Activated CD4-positive, alpha-beta memory T cell treated with anti-CD3 and anti-CD28 coated beads for 36 hours (primary cell): ENCODE data around the gene FAM47E. TPM values are rescaled to one million over a fixed set of nuclear protein-coding genes. Genes with fewer than 3 reads are reported as not detected.
"Not testable (repeated sequence)": the region's sequence is repeated elsewhere in the genome, so short reads cannot be mapped to it uniquely, and the experiment has no call there.

Experiments used
- CTCF ChIA-PET: fragments of 350-600 bp; sonication (Branson Sonifier 250); formaldehyde crosslinking; loops from one replicate; lab custom pipeline; 2021; ENCODE audit warnings: antibody characterized with exemption, inconsistent platforms; lab: Charles Lee
- POLR2A ChIA-PET: fragments of 350-600 bp; sonication (Branson Sonifier 250); formaldehyde crosslinking; loops from one replicate; lab custom pipeline; 2021; ENCODE audit warnings: antibody characterized with exemption; lab: Charles Lee
- DNase-seq: peaks from one replicate; pipeline ENCODE4 v3.0.0-alpha.2; 2020
- H3K27ac Mint-ChIP-seq: one replicate; pipeline ENCODE4 v1.8.0; 2021; ENCODE audit warnings: mixed read lengths
- H3K27me3 Mint-ChIP-seq: one replicate; pipeline ENCODE4 v1.8.0; 2021; ENCODE audit warnings: mixed read lengths
- H3K36me3 Mint-ChIP-seq: one replicate; pipeline ENCODE4 v1.8.0; 2021; ENCODE audit warnings: mixed read lengths
- H3K4me1 Mint-ChIP-seq: one replicate; pipeline ENCODE4 v1.8.0; 2021; ENCODE audit warnings: low read depth, mixed read lengths
- H3K4me3 Mint-ChIP-seq: one replicate; pipeline ENCODE4 v1.8.0; 2021; ENCODE audit warnings: mild to moderate bottlenecking, mixed read lengths
- H3K9me3 Mint-ChIP-seq: one replicate; pipeline ENCODE4 v1.8.0; 2021; ENCODE audit warnings: mixed read lengths
- intact Hi-C: fragments of 100-400 bp; cut with micrococcal nuclease; formaldehyde crosslinking; loops from one replicate; pipeline ENCODE4 v1.15.1; 2023
- total RNA-seq, 2 experiments: library from RNA; stranded (reverse); gene quantifications; one replicate each; pipeline ENCODE4 v1.2.3, GENCODE V29; 2021

The FAM47E gene
- total RNA-seq, 2 experiments from 2014 or later = not detected

DNA sequence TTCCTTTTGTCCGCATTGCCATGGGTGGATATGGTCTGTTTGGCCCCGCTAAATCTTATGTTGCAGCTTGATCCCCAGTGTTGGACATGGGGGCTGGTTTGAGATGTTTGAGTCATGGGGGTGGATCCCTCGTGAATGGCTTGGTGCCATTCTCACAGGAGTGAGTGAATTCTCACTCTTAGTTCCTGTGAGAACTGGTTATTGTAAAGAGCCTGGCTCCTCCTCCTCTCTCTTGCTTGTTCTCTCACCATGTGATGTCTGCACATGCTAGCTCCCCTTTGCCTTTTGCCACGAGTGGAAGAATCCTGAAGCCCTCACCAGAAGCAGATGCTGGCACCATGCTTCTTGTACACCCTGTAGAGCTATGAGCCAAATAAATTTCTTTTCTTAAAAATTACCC lies 32.4 kb downstream of the FAM47E start:
- DNase-seq = no peak
- Mint-ChIP-seq H3K36me3 (no peaks in the 10 kb centered on the region), H3K27me3 (no peaks in the 10 kb centered on the region), H3K27ac (no peak overlapping the region), H3K9me3 (peaks cover 7% of the 10 kb centered on the region), H3K4me3 (no peak overlapping the region), H3K4me1 (no peaks in the 10 kb centered on the region)
- ChIA-PET POLR2A (no interaction called here), CTCF (no interaction called here)
- intact Hi-C loops = no loop called here

DNA sequence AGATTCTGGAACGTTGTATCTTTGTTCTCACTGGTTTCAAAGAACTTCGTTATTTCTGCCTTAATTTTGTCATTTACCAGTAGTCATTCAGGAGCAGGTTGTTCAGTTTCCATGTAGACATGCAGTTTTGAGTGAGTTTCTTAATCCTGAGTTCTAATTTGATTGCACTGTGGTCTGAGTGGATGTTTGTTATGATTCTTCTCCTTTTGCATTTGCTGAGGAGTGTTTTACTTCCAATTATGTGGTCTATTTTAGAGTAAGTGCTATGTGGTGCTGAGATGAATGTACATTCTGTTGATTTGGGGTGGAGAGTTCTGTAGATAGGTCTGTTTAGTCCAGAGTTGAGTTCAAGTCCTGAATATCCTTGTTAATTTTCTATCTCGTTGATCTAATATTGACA lies 36.3 kb downstream of the FAM47E start:
- H3K4me1 Mint-ChIP-seq, H3K27ac Mint-ChIP-seq, DNase-seq, intact Hi-C loops, H3K9me3 Mint-ChIP-seq, H3K27me3 Mint-ChIP-seq, CTCF ChIA-PET, POLR2A ChIA-PET, H3K4me3 Mint-ChIP-seq, H3K36me3 Mint-ChIP-seq: not testable (repeated sequence)

DNA sequence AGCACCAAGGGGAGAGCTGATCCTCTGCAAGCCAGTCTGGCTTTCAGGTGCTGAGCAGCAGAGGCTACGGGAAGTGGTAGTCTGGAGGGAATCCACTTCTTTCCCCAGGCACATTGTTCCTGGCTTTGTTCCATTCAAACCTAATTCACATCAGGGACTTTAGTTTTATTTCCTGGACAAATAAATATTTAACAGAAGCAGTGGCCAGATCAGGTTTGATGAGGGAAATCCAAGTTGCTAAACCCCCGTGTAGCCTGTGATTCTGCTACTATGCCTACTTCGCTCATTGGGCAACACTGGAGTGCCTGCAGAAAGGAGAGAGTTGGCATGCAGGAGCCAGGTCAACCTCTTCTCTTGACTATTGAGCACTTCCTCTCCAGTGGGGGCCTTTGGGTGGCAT lies 41.2 kb downstream of the FAM47E start:
- peaks cover 10% of the 10 kb centered on the region for H3K9me3 Mint-ChIP-seq
- peaks cover 9% of the 10 kb centered on the region for H3K27me3 Mint-ChIP-seq

DNA sequence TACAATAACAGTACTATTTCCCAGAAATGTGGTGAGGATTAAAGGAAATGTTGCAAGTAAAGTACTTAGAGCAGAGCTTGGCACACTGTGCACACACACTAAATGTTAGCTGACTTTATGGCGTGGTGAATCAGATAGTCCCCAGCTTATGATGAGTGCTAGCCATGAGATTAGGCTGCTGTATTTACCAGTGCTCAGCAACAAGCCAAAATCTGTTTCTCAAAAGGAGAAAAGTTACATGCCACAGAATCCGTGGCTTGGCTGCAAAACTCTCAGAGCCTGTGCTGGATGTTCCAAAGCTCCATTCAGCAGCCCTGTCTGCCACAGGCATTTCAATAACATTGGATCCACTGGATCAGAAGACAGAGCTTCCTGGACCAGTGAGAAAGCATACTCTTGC lies 42.3 kb downstream of the FAM47E start:
- Mint-ChIP-seq H3K9me3 (peaks cover 18% of the 10 kb centered on the region), H3K36me3 (peaks cover 10% of the 10 kb centered on the region), H3K4me3 (no peak overlapping the region), H3K27me3 (peaks cover 9% of the 10 kb centered on the region), H3K4me1 (no peaks in the 10 kb centered on the region), H3K27ac (no peak overlapping the region)
- no peak for DNase-seq
- POLR2A ChIA-PET = no interaction called here
- intact Hi-C loops = no loop called here
- CTCF ChIA-PET = interaction anchor here (1.0 to 1.3 kb wide), 2 partner anchors 84 to 113 kb away, joined by 3 read pairs; no protein-coding TSS in a partner anchor

More for the DNA sequence above, 41.2 kb downstream of the FAM47E start:
- no peak for DNase-seq
- Mint-ChIP-seq H3K4me3 (no peak overlapping the region), H3K4me1 (no peaks in the 10 kb centered on the region), H3K36me3 (peaks cover 5% of the 10 kb centered on the region), H3K27ac (no peak overlapping the region)
- intact Hi-C loops = no loop called here
- ChIA-PET POLR2A (no interaction called here), CTCF (interaction anchor here (1.3 kb wide), 1 partner anchor 85 kb away, joined by 3 read pairs; no protein-coding TSS in a partner anchor)

DNA sequence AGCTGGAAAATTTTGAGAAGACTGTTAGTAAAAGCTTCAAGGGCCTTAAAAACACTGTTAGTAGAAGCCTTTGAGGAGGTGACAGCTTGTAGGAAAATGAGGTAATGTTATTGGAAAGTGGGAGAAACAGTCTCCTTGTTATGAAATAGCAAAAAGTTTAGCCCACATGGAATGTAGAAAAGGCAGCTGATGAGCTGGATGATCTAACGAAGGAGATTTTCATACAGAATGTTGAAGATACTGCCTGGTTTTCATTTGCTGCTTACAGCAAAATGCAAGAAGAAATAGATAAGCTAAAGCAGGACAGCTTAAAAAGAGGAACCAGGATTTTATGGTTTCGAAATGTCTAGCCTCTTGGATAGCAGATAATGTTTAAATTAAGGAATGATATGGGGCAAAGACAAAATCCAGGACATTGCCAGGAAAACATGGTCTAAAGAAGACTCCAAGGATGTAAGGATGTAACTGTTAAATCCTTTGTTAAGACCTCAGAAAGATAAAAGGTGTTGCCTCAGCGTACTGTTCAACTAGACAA lies 44.8 kb downstream of the FAM47E start:
- no peak overlapping the region for H3K27ac Mint-ChIP-seq
- H3K36me3 Mint-ChIP-seq = peaks cover 10% of the 10 kb centered on the region
- peaks cover 6% of the 10 kb centered on the region for H3K27me3 Mint-ChIP-seq
- POLR2A ChIA-PET = interaction anchor here (0.8 kb wide), 1 partner anchor 10 kb away, joined by 4 read pairs; the partner anchor contains the start of gene STBD1
- H3K9me3 Mint-ChIP-seq = peaks cover 18% of the 10 kb centered on the region
- H3K4me3 Mint-ChIP-seq = no peak overlapping the region
- CTCF ChIA-PET = no interaction called here
- intact Hi-C loops = no loop called here
- DNase-seq = no peak
- peaks cover 8% of the 10 kb centered on the region for H3K4me1 Mint-ChIP-seq

DNA sequence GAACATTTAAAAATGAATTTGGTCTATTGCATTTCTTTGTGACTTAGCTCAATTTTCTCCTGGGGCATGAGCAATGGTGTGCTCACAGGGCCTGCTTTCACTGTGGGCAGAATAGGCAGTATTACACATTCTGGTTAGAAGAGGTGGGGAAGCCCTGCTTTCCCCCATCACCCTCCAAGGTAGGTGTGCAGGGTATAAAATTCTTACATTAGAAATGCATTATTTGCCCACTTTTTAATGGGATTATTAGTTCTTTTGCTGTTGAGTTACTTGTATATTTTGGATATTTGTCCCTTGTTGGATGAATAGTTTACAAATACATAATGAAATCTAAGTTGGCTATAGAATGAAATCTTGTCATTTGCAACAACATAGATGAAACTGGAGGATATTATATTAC lies 46.7 kb downstream of the FAM47E start:
- POLR2A ChIA-PET = no interaction called here
- Mint-ChIP-seq H3K9me3 (peaks cover 18% of the 10 kb centered on the region), H3K27ac (no peak overlapping the region), H3K4me1 (peaks cover 23% of the 10 kb centered on the region), H3K36me3 (peaks cover 10% of the 10 kb centered on the region), H3K27me3 (peaks cover 5% of the 10 kb centered on the region), H3K4me3 (no peak overlapping the region)
- CTCF ChIA-PET = no interaction called here
- DNase-seq = no peak
- intact Hi-C loops = no loop called here

DNA sequence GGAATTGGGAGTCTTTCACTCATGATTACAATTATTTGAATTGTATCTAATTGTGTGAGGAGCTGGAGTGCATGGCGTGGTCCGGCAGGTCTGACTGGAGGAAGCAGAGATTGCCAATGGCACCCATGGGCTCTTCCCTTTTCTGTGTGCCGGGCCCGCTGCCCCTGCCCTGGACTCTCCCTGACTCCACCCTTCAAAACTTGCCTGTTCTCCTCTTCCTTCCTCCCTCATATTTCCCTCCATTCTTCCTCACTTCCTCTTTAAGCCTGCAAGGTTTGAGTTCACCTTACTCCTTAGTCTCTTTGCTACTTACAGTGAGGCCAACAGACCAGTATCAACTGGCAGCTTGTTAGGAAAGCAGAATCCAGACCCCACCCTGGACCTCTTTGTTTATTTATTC lies 48.5 kb downstream of the FAM47E start:
- H3K36me3 Mint-ChIP-seq = peaks cover 10% of the 10 kb centered on the region
- CTCF ChIA-PET = no interaction called here

DNA sequence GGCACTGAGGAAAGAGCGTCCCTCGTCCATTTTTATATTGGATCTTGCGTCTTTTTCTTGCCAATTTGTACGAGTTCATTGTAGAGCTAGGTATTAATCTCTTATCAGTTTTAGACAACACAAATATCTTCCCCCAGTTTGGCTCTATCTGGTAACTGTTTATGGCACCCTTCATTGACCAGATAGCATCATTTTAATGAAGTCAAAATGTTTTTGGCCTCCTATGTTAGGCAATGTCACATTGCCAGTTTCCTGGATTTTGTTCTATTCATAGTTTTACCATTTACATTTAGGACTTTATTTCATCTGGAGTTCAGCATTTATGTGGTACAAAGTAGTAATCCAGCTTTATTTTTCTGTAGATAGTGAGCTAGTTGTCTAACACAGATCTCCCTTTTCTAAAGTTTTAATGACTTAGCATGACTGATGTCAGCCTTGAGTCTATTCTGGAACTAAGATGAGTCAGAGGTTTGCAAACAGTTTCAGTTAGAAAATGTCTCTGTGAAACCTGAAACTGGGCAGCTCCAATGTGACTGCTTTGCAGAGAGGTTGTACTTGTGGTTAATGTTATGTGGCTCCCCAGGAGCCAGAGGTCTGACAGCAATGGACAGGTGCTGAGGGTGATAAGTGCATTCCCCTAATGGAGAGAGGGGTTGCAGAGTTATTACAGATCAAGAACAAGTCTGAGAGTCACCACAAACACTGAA lies 49.7 kb downstream of the FAM47E start:
- Mint-ChIP-seq H3K4me3 (no peak overlapping the region), H3K36me3 (peaks cover 9% of the 10 kb centered on the region), H3K4me1 (peaks cover 35% of the 10 kb centered on the region), H3K27me3 (peaks cover 3% of the 10 kb centered on the region), H3K27ac (no peak overlapping the region), H3K9me3 (peaks cover 18% of the 10 kb centered on the region)
- ChIA-PET CTCF (interaction anchor here (1.0 to 1.3 kb wide), 4 partner anchors 11 to 122 kb away, joined by 3 to 8 read pairs (median 4); no protein-coding TSS in a partner anchor), POLR2A (interaction anchor here (0.6 kb wide), 1 partner anchor 102 kb away, joined by 3 read pairs; no protein-coding TSS in a partner anchor)
- intact Hi-C loops = loop anchor here (1.0 to 10.0 kb wide), 9 partner anchors 87 to 786 kb away; partner anchors contain the start of genes RCHY1, SDAD1 and THAP6
- DNase-seq = peak; percentile 66

More for the DNA sequence above, 48.5 kb downstream of the FAM47E start:
- POLR2A ChIA-PET = no interaction called here
- peaks cover 18% of the 10 kb centered on the region for H3K9me3 Mint-ChIP-seq
- H3K4me3 Mint-ChIP-seq = no peak overlapping the region
- no peak overlapping the region for H3K27ac Mint-ChIP-seq
- H3K27me3 Mint-ChIP-seq = peaks cover 3% of the 10 kb centered on the region
- H3K4me1 Mint-ChIP-seq = peaks cover 28% of the 10 kb centered on the region
- DNase-seq = no peak
- intact Hi-C loops = loop anchor here (2.0 to 10.0 kb wide), 5 partner anchors 119 to 785 kb away; partner anchors contain the start of genes RCHY1, SDAD1 and THAP6

DNA sequence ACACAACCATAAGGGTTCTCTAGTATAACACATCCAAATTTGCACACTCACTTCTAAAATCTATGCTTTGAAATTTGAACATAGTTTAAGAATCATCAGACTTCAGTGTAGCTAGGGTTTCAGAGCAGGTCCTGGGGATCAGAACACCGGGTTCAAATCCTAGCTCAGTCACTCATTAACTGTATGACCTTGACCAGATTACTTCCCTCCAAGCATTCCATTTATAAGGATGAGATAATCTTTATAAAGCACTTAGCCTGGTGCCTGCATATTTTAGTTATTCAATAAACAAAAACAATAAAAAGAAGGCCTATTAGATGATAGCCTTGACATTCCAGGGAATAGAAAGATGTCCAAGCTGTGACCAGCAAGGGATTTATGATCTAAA lies 50.2 kb downstream of the FAM47E start:
- ChIA-PET CTCF (interaction anchor here (1.0 to 1.3 kb wide), 4 partner anchors 10 to 122 kb away, joined by 3 to 8 read pairs (median 4); no protein-coding TSS in a partner anchor), POLR2A (interaction anchor here (0.6 kb wide), 1 partner anchor 103 kb away, joined by 3 read pairs; no protein-coding TSS in a partner anchor)
- Mint-ChIP-seq H3K27me3 (peaks cover 3% of the 10 kb centered on the region), H3K4me1 (peaks cover 36% of the 10 kb centered on the region), H3K36me3 (peaks cover 8% of the 10 kb centered on the region), H3K9me3 (peaks cover 18% of the 10 kb centered on the region), H3K4me3 (no peak overlapping the region), H3K27ac (no peak overlapping the region)
- intact Hi-C loops = loop anchor here (1.0 to 10.0 kb wide), 9 partner anchors 87 to 787 kb away; partner anchors contain the start of genes RCHY1, SDAD1 and THAP6
- no peak for DNase-seq

DNA sequence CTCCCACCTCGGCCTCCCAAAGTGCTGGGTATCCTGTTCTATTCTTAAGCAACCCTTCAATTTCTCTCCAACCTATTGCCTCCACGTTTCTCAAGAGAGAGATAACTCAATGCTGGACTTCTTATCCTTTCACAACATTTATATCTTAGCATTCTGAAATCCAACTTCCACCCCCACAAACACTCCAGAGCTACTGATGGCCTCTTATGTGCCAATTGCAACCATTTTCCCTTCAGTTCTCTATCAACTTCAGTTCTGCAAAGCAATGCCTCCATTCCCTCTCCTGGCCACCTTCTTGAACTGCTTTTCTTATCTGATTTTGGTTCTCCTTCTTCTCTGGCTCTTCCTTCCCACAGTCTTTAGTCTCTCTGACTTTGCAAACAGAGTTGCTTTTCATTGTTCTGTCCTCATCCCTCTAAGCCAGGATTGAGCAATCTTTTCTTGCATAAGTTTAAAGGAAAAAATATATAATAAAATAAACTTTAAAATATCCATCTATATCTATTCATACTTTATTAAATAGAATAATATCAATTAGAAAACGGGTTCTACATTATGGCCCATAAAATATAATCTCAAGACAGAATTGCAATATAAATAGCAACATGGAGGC lies 51.4 kb downstream of the FAM47E start:
- peaks cover 4% of the 10 kb centered on the region for H3K36me3 Mint-ChIP-seq
- H3K4me1 Mint-ChIP-seq = peaks cover 36% of the 10 kb centered on the region
- DNase-seq = no peak
- peaks cover 7% of the 10 kb centered on the region for H3K9me3 Mint-ChIP-seq
- ChIA-PET POLR2A (no interaction called here), CTCF (no interaction called here)
- H3K27ac Mint-ChIP-seq = no peak overlapping the region
- intact Hi-C loops = loop anchor here (10.0 kb wide), 3 partner anchors 308 to 788 kb away; partner anchors contain the start of genes RCHY1, SDAD1 and THAP6
- peaks cover 3% of the 10 kb centered on the region for H3K27me3 Mint-ChIP-seq
- no peak overlapping the region for H3K4me3 Mint-ChIP-seq

DNA sequence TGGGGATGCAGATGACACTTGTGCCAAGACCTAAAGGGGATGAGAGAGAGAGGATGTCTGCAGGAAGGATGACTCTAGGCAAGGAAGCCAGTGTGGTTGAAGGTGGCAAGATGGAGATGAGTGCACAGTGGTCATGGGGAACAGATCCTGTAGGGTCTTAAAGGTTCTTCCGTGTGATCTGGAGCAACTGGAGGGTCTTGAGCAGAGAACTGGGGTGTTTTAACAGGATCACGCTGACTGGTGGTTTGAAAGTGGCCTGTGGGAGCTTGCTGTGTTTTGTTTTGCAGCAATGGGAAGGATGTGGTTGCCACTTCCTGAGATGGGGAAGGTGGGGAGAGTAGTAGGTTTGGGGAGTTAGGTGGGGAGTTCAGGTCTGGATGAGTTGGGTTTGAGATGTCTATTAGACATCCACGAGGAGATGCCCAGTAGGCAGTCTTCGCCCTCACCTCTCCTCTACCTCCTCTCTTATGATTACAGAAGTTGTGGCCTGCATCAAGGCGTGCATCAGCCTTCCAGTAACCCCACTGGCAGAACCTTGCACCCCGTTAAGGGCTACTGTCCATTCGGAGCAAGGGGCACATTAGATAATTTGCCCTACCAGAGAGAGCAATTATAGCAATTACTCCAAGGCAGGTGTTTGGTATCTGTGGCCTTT lies 53.6 kb downstream of the FAM47E start:
- no peaks in the 10 kb centered on the region for H3K36me3 Mint-ChIP-seq
- DNase-seq = peak; percentile 58
- H3K4me3 Mint-ChIP-seq = peak overlapping the region; percentile 75
- intact Hi-C loops = loop anchor here (2.0 to 10.0 kb wide), 6 partner anchors 50 to 790 kb away; partner anchors contain the start of genes FAM47E, RCHY1, SDAD1 and THAP6
- ChIA-PET CTCF (interaction anchor here (0.6 to 2.7 kb wide), 8 partner anchors 25 to 126 kb away, joined by 3 to 23 read pairs (median 6); no protein-coding TSS in a partner anchor), POLR2A (no interaction called here)
- peak overlapping the region; percentile 24 for H3K27ac Mint-ChIP-seq
- H3K27me3 Mint-ChIP-seq = peaks cover 3% of the 10 kb centered on the region
- peaks cover 36% of the 10 kb centered on the region for H3K4me1 Mint-ChIP-seq
- H3K9me3 Mint-ChIP-seq = no peaks in the 10 kb centered on the region
